Activated T-cell treated with anti-CD3 and anti-CD28 coated beads, Interleukin-2, amount 50 U/mL, for 72 hours (primary cell): ENCODE data around the gene SCPEP1. TPM values are rescaled to one million over a fixed set of nuclear protein-coding genes. Genes with fewer than 3 reads are reported as not detected.

Source experiments
- ATAC-seq, 2 donors: fragments of 150-1000 bp; cut with Tn5 transposase; replicated peaks in 1 of 2; 2 replicates each; pipeline ENCODE4 v1.10.0; 2021; ENCODE audit warnings: moderate library complexity in 2 of 2, mild to moderate bottlenecking in 1 of 2
- DNase-seq, 2 donors: peaks; one replicate each; pipeline ENCODE4 v3.0.0; 2021 to 2022; ENCODE audit warnings: mixed read lengths in 1 of 2
- H3K27ac Mint-ChIP-seq: one replicate; pipeline ENCODE4 v1.8.0; 2022; ENCODE audit warnings: mild to moderate bottlenecking, moderate library complexity, mixed read lengths
- H3K27me3 Mint-ChIP-seq: one replicate; pipeline ENCODE4 v1.8.0; 2022; ENCODE audit warnings: low read depth, mixed read lengths
- H3K36me3 Mint-ChIP-seq, 2 donors: one replicate each; pipeline ENCODE4 v1.8.0; 2022; ENCODE audit warnings: mixed read lengths in 2 of 2, mild to moderate bottlenecking in 1 of 2; ENCODE audit not compliant: insufficient read depth in 2 of 2
- H3K4me1 Mint-ChIP-seq: one replicate; pipeline ENCODE4 v1.8.0; 2022; ENCODE audit warnings: low read depth, mixed read lengths
- H3K4me3 Mint-ChIP-seq, 2 donors: one replicate each; pipeline ENCODE4 v1.8.0; 2022; ENCODE audit warnings: mild to moderate bottlenecking in 2 of 2, mixed read lengths in 2 of 2, moderate library complexity in 2 of 2
- H3K9me3 Mint-ChIP-seq, 2 donors: one replicate each; pipeline ENCODE4 v1.8.0; 2022; ENCODE audit warnings: mixed read lengths in 2 of 2
- total RNA-seq, 2 donors: library from RNA; stranded (reverse); gene quantifications; one replicate each; pipeline ENCODE4 v1.2.3, GENCODE V29; 2022

The SCPEP1 gene
- total RNA-seq, 2 donors from 2014 or later: 28.0 to 34.7 TPM

DNA sequence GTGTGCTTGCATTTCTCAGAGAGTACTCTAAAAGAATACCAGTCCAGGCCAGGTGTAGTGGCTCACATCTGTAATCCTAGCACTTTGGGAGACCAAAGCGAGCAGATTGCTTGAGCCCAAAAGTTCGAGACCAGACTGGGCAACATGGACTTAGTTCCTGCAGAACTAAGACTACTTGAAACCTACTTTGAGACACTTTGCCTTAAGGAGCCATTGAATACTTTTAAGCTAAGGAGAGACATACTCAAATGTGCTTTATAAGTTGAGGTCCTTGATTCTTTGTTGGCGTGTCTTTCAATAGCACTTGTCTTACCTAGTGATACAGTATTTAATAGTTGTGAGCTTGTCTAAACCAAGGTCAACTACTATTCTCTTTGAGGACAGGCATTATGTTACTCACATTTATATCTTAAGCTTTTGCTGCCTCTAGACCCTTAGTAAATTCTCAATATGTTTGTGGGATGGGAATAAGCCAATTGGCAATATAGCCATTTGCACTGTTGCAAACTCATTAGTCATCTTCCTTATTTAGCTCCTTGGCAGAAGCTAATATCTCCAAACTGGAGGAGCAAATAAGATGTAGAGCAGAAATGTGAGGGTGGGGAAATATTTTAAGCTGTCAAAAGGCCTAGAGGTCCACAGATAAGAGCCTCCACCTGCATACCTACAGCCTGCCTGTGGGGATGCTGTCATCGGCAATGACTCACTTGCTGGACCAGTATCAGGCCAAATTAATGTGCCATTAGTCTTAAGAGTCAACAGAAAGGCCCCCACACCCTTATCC, 16.3 kb downstream of the SCPEP1 start:
- H3K27ac Mint-ChIP-seq: no peak overlapping the region
- no peak for ATAC-seq
- H3K9me3 Mint-ChIP-seq: no peaks in the 10 kb centered on the region
- no peak for DNase-seq
- no peaks in the 10 kb centered on the region for H3K27me3 Mint-ChIP-seq
- peaks cover 0 to 2% of the 10 kb centered on the region in 2 donors for H3K36me3 Mint-ChIP-seq
- no peak overlapping the region for H3K4me3 Mint-ChIP-seq
- H3K4me1 Mint-ChIP-seq: no peaks in the 10 kb centered on the region

DNA sequence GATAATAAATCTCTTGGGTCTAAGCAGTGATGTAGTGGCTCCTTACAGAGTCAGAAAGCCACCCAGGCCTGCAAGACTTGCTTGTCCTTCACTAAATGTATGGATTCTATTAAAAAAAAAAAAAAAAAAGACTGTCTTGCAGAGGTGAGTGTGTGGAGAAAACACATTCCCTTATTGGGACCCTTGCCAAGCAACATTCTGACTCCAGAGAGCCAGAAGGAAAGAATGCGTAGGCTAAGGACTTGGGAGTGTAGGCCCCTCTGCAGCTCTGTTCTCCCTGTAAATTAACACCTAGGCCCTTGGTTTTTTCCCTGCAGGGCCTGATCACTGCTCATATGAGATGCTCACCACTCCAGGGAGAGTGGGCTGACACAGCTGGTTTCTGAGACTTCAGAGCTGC, 17.8 kb downstream of the SCPEP1 start:
- H3K36me3 Mint-ChIP-seq: peaks cover 0 to 2% of the 10 kb centered on the region in 2 donors
- H3K4me3 Mint-ChIP-seq: no peak overlapping the region

DNA sequence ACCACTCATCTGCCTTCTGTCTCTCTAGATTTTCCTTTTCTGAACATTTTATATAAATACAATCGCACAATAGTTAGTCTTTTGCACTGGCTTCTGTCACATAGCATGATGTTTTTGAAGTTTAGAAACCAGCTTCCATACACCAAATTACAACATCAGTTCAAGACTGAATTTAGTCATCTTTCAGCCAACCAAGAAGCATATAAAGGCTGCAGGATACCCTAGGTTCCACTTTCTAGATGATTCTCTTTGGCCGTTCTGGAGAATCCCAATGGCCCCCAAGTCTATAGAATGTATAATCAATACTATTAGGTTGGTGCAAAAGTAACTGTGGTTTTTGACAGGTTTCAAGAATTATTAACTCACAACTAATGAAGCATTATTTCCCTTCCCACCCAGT, 19.4 kb downstream of the SCPEP1 start:
- no peak for ATAC-seq
- Mint-ChIP-seq H3K27ac (no peak overlapping the region), H3K36me3 (peaks cover 0 to 2% of the 10 kb centered on the region in 2 donors)

More for the DNA sequence above, 17.8 kb downstream of the SCPEP1 start:
- Mint-ChIP-seq H3K27ac (no peak overlapping the region), H3K4me1 (no peaks in the 10 kb centered on the region), H3K27me3 (no peaks in the 10 kb centered on the region), H3K9me3 (no peaks in the 10 kb centered on the region)
- ATAC-seq (no peak), DNase-seq (no peak)

DNA sequence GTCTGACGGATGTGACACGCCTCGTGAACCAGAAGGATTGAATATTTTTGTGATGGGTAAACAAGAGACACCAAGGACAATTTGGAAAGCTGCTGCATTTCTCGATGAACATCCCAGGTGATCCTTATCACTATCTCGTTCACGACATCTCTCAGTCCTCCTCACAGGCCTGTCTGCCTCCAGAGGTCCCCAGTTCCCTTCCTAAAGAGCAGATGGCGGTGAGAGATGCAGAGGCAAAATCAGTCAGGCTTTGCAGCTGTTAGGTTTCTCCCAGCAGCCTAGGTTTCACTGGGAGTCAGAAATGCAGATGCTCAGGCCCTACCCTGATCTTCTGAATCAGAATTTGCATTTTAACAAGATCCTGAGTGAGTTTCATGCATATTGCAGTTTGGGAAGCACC, 23.6 kb downstream of the SCPEP1 start:
- Mint-ChIP-seq H3K27me3 (no peaks in the 10 kb centered on the region), H3K9me3 (no peaks in the 10 kb centered on the region), H3K4me1 (no peaks in the 10 kb centered on the region), H3K36me3 (peaks cover 0 to 2% of the 10 kb centered on the region in 2 donors), H3K27ac (no peak overlapping the region), H3K4me3 (no peak overlapping the region)
- DNase-seq (no peak), ATAC-seq (no peak)

More for the DNA sequence above, 19.4 kb downstream of the SCPEP1 start:
- H3K4me1 Mint-ChIP-seq: no peaks in the 10 kb centered on the region
- no peaks in the 10 kb centered on the region for H3K27me3 Mint-ChIP-seq
- H3K4me3 Mint-ChIP-seq: no peak overlapping the region
- no peaks in the 10 kb centered on the region for H3K9me3 Mint-ChIP-seq
- no peak for DNase-seq

DNA sequence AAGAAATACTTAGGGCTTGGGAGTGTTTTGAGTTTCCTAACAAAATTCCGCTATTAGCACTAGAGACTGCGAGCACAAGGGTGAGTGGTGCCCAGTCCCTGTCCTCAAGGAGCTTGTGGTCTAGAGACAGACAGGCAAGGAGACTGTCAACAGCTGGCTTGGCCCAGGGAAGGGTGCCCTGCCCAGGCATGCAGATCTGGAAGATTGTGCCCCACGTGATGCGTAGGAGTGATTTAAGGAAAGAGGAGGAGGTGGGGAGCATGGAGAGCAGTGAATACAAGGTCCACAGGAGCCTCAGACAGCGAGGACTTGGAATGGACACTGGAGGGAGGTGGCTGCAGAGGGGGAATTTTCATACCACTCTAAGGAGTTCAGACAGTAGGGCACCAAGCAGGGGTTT, 25.0 kb downstream of the SCPEP1 start:
- Mint-ChIP-seq H3K4me3 (no peak overlapping the region), H3K27me3 (no peaks in the 10 kb centered on the region), H3K36me3 (no peaks in the 10 kb centered on the region), H3K27ac (no peak overlapping the region), H3K4me1 (no peaks in the 10 kb centered on the region), H3K9me3 (no peaks in the 10 kb centered on the region)
- ATAC-seq (no peak), DNase-seq (no peak)

DNA sequence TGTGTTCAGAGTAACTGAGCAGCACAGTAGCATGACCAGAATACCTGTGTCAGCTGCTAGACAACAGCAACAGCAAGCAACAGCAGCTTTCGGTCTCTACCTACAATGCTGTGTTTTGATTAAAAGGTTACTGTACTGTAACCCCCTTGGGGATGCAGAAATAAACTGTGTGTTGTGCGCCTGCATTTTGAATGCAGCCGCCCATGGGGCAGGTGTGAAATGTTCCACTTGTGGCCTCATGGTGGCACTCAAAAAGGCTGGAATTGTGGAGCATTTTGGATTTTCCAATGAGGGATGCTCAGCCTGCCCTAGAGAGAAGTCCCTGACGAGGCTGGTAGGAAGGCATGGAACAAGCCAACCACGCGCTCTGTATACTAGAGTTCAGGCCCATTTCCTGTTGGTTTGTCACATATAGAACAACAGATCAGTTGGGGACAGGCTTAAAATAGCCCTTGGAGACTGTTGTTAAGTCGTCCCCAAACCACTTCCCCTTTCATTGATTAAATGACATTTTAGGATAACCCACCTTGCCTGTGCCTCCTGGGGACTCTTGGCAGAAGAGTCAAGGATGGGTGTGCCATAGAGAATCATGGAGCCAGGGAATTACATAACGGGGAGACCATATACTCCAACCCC, 27.1 kb downstream of the SCPEP1 start:
- no peak for ATAC-seq
- Mint-ChIP-seq H3K27me3 (peaks cover 3% of the 10 kb centered on the region), H3K9me3 (no peaks in the 10 kb centered on the region), H3K4me1 (peaks cover 3% of the 10 kb centered on the region), H3K36me3 (no peaks in the 10 kb centered on the region), H3K4me3 (no peak overlapping the region), H3K27ac (no peak overlapping the region)
- no peak for DNase-seq

DNA sequence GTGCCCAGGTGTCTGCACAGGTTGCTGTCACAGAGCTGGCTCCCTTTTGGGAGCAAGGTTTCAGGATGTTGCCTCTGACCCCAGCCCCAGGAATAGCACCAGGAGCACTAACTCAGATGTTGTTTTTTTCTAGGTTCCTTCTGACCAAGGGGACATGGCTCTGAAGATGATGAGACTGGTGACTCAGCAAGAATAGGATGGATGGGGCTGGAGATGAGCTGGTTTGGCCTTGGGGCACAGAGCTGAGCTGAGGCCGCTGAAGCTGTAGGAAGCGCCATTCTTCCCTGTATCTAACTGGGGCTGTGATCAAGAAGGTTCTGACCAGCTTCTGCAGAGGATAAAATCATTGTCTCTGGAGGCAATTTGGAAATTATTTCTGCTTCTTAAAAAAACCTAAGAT, 28.1 kb downstream of the SCPEP1 start:
- DNase-seq (no peak), ATAC-seq (no peak)
- peaks cover 6% of the 10 kb centered on the region for H3K4me1 Mint-ChIP-seq
- H3K27ac Mint-ChIP-seq: no peak overlapping the region
- peaks cover 7% of the 10 kb centered on the region for H3K27me3 Mint-ChIP-seq
- no peak overlapping the region for H3K4me3 Mint-ChIP-seq
- no peaks in the 10 kb centered on the region for H3K9me3 Mint-ChIP-seq
- H3K36me3 Mint-ChIP-seq: no peaks in the 10 kb centered on the region

DNA sequence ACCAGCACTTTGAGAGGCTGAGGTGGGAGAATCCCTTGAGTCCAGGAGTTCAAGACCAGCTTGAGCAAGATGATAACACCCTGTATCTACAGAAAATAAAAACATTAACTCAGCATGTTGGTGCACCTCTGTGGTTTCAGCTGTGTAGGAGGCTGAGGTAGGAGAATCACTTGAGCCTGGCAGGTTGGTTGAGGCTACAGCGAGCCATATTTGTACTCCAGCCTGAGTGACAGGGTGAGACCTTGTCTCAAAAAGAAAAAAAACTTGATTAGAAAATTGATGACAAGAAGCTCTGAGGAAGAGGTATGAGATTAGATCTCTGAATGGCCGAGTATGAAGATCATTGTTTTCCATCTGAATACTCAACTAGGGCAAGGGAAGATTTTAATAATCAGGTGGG, 31.0 kb downstream of the SCPEP1 start:
- Mint-ChIP-seq H3K9me3 (no peaks in the 10 kb centered on the region), H3K4me3 (no peak overlapping the region), H3K27ac (no peak overlapping the region), H3K27me3 (peaks cover 7% of the 10 kb centered on the region), H3K4me1 (peaks cover 6% of the 10 kb centered on the region), H3K36me3 (no peaks in the 10 kb centered on the region)
- no peak for DNase-seq
- peak in 1 of 2 donors; percentile 36 for ATAC-seq

DNA sequence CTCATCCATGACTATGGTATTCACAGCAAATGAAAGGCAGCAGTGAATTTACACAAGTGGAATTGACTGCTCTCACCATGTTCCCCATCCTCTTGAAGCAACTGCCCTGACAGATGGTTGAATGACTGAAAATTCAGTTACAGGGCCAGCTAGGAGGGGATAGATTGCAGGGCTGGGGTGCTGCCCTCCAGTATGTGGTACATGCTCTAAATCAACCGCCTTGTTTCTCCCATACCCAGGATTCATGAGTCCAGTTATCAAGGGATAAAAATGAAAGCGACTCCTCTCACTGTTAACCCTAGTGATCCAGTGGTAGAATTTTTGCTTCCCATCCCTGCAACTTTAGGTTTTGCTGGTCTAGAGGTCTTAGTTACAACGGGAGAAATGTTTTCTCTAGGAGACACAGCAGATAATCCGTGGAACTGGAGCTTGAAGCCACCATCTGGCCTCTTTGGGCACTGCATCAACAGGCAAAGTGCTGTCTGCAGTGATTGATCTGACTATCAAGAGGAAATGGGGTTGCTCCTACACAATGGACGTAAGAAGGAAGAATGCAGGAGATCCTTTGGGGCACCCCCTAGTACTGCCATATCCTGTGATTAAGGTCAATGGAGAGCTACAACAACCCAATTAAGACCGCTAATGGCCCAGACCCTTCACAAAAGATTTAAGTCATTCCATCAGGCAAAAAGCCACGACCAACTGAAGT, 32.0 kb downstream of the SCPEP1 start:
- H3K36me3 Mint-ChIP-seq: no peaks in the 10 kb centered on the region
- H3K27me3 Mint-ChIP-seq: peaks cover 7% of the 10 kb centered on the region
- ATAC-seq (peak; percentile 81 to 83), DNase-seq (peak; percentile 51 to 57)
- H3K27ac Mint-ChIP-seq: no peak overlapping the region
- peaks cover 6% of the 10 kb centered on the region for H3K4me1 Mint-ChIP-seq
- peak overlapping the region; percentile 29 to 38 for H3K4me3 Mint-ChIP-seq
- H3K9me3 Mint-ChIP-seq: no peaks in the 10 kb centered on the region

DNA sequence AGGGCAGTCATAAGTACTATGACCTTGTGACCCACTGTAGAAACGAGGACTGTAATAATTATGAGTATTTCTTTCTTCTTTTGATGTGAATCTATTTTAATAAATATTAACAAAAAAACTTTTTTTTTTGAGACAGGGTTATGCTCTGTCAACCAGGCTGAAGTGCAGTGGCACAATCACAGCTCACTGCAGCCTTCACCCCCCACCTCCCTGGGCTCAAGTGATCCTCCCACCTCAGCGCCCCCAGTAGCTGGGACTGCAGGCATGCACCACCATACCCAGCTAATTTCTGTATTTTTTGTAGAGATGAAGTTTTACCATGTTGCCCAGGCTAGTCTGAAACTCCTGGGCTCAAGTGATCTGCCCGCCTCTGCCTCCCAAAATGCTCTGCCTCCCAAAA, 32.6 kb downstream of the SCPEP1 start:
- Mint-ChIP-seq H3K36me3 (no peaks in the 10 kb centered on the region), H3K27ac (no peak overlapping the region), H3K4me3 (no peak overlapping the region), H3K27me3 (peaks cover 7% of the 10 kb centered on the region), H3K9me3 (no peaks in the 10 kb centered on the region), H3K4me1 (peaks cover 6% of the 10 kb centered on the region)
- DNase-seq (no peak), ATAC-seq (no peak)

DNA sequence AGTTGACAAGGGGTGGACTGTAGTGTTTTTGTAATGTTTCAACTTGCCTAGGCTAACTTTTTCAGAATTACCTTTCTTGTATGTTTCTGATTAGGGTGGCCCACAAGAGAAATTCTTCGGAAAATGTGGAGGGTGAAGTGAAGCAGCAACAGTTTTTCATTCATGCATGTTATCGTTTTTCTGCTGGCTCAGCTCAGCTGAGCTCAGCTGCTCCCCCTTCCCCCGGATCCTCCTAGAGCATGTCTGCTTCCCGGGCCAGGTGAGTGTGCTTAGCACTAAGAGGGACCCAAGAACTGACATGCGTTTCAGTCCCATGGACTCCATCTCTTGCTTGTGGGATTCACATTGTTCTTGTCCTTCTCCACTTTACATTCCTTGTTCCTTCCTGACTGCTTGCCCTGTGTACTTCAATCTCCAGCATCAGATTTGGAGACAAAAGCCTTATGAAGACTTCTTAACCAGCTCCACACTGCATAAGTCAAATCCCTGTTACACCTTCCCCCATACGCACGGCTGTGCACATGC, 33.6 kb downstream of the SCPEP1 start:
- DNase-seq (no peak), ATAC-seq (no peak)
- Mint-ChIP-seq H3K9me3 (no peaks in the 10 kb centered on the region), H3K27ac (no peak overlapping the region), H3K36me3 (no peaks in the 10 kb centered on the region), H3K4me1 (peaks cover 6% of the 10 kb centered on the region), H3K4me3 (no peak overlapping the region), H3K27me3 (peaks cover 7% of the 10 kb centered on the region)

DNA sequence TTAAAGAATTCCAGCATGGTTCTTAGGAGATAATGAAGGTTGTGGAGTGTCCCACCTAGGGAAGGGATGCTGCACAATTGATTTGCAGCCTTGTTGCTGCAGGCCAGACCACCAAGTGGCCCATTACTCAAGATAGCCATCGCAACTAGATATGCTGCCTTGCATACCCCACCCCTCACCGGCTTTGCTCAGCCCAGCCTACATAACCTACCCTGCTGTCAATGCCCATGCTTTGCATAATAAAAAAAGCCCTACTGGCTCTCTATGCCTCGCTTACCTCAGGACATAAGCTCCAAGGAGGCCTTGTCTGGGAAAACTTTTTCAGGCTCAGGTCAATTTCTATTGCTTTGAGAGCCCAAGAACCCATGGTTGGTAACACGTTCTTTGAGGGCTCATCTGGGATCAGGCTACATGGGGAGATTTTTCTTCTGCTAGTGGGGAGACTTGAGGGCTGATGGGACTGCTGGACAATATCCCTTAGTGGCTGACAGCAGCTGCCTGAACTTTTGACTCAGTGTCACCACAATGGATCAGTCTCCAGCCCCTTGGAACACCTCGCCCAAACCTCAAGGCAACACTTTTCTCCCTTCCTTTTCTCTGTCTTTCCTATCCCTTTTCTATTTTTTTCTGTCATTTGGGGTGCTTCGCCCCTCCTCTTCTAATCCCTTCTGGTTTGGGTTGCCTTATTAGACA, 38.3 kb downstream of the SCPEP1 start:
- no peaks in the 10 kb centered on the region for H3K4me1 Mint-ChIP-seq
- no peak overlapping the region for H3K27ac Mint-ChIP-seq
- H3K27me3 Mint-ChIP-seq: peaks cover 20% of the 10 kb centered on the region
- H3K9me3 Mint-ChIP-seq: no peaks in the 10 kb centered on the region
- H3K4me3 Mint-ChIP-seq: no peak overlapping the region
- DNase-seq (no peak), ATAC-seq (no peak)
- no peaks in the 10 kb centered on the region for H3K36me3 Mint-ChIP-seq

DNA sequence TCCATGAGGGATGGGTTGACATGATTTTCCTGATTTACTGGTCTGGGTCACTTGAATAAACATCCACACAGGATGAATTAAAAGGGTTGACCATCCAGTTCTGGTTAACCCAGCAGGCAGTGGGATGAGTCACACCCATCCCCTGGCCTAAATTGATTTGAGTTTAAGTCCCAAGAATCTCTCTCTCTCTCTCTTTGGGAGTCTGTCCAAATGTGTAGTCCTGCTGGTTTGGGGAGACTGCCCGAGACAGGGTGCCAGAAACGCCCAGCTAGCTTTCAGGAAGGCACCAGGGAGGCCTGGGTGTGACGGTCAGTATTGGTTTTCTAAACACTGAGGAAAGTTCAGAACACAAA, 38.8 kb downstream of the SCPEP1 start:
- Mint-ChIP-seq H3K36me3 (no peaks in the 10 kb centered on the region), H3K4me3 (no peak overlapping the region), H3K27me3 (peaks cover 20% of the 10 kb centered on the region), H3K9me3 (no peaks in the 10 kb centered on the region), H3K27ac (no peak overlapping the region), H3K4me1 (no peaks in the 10 kb centered on the region)
- ATAC-seq (no peak), DNase-seq (no peak)
